Endothelial cell of umbilical vein (primary cell): ENCODE measurements around the gene LINC01488.

Source experiments
- TF ChIP-seq, protein P1 (sequence below), 2 donors: IDR thresholded peaks; 1 replicate in 1 of 2; 2 replicates in 1 of 2; pipeline ENCODE4 v1.5.1; 2011; ENCODE audit warnings: low read length in 2 of 2, mild to moderate bottlenecking in 2 of 2, moderate library complexity in 2 of 2, control low read depth in 1 of 2, inconsistent platforms in 1 of 2, low read depth in 1 of 2; ENCODE audit not compliant: insufficient read depth in 1 of 2; ENCODE audit errors: extremely low read depth in 1 of 2
- TF ChIP-seq, protein P2 (sequence below): IDR thresholded peaks from 2 replicates; pipeline ENCODE4 v1.6.1; 2011; ENCODE audit not compliant: insufficient read depth, insufficient read length

DNA sequence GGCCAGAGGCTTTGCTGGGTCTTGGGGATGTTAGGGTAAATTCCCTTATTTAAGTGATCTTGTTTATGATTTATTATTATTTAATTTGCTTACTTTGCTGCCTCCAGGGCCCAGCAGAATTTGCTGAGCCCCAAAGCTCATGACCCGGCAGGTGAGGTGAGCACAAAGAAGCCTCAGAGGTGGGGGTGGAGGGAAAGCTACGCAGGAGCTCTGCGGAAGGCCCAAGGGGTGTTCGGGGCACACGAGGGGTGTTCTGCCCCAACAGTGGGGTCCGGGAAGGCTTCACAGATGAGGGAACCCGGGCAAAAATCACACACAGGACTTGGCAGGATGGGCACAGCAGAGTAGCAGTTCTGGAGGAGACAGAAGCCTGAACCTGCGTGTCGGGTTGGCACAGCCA is 6.7 kb upstream of the LINC01488 start:
- TF ChIP-seq, protein P1, sequence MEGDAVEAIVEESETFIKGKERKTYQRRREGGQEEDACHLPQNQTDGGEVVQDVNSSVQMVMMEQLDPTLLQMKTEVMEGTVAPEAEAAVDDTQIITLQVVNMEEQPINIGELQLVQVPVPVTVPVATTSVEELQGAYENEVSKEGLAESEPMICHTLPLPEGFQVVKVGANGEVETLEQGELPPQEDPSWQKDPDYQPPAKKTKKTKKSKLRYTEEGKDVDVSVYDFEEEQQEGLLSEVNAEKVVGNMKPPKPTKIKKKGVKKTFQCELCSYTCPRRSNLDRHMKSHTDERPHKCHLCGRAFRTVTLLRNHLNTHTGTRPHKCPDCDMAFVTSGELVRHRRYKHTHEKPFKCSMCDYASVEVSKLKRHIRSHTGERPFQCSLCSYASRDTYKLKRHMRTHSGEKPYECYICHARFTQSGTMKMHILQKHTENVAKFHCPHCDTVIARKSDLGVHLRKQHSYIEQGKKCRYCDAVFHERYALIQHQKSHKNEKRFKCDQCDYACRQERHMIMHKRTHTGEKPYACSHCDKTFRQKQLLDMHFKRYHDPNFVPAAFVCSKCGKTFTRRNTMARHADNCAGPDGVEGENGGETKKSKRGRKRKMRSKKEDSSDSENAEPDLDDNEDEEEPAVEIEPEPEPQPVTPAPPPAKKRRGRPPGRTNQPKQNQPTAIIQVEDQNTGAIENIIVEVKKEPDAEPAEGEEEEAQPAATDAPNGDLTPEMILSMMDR (IDR thresholded peaks at IDR 0.05; ENCODE audit: extremely low read depth in 1 of 2, insufficient read depth in 1 of 2, low read depth in 1 of 2, low read length in 2 of 2) = no peak
- TF ChIP-seq, protein P2, sequence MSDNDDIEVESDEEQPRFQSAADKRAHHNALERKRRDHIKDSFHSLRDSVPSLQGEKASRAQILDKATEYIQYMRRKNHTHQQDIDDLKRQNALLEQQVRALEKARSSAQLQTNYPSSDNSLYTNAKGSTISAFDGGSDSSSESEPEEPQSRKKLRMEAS = no peak
